Caco-2 (cell line): ENCODE data around the gene DDRGK1. TPM values are rescaled to one million over a fixed set of nuclear protein-coding genes. Genes with fewer than 3 reads are reported as not detected.
A peak's percentile ranks its signal among the peaks of the same experiment; 100 is the strongest.

ENCODE experiments used
- BruUV-seq: library from RNA; stranded (reverse); fragments of 400-500 nt; replicated peaks from 2 replicates; lab custom pipeline; 2021; lab: Mats Ljungman, UMichigan
- CTCF ChIA-PET: fragments of 300-600 bp; sonication (Branson Sonifier 250); formaldehyde crosslinking; loops from one replicate; lab custom pipeline; 2022; ENCODE audit warnings: antibody characterized with exemption; lab: Charles Lee
- POLR2A ChIA-PET: fragments of 300-600 bp; sonication (Branson Sonifier 250); formaldehyde crosslinking; loops from one replicate; lab custom pipeline; 2022; ENCODE audit warnings: antibody characterized with exemption; lab: Charles Lee
- DNase-seq, 2 experiments: peaks; one replicate each; pipeline versions ENCODE4 v3.0.0 to v3.0.0-alpha.2; 2020 to 2022
- H3K27me3 ChIP-seq: replicated peaks from 2 replicates; pipeline ENCODE4 v1.6.0; 2011; ENCODE audit warnings: low read length; ENCODE audit not compliant: control insufficient read depth, insufficient read depth
- H3K36me3 ChIP-seq: 2 replicates; pipeline ENCODE4 v1.5.1; 2011; ENCODE audit warnings: low read length; ENCODE audit not compliant: control insufficient read depth, insufficient read depth
- H3K4me1 ChIP-seq: fragments of 250-450 bp; sonication (Bioruptor Pico); 2 replicates; pipeline ENCODE4 v1.5.1; 2020; ENCODE audit warnings: mild to moderate bottlenecking
- H3K4me3 ChIP-seq: 2 replicates; pipeline ENCODE4 v1.5.1; 2011; ENCODE audit warnings: low read depth, mild to moderate bottlenecking, control low read depth, low read length
- H3K9me3 ChIP-seq: fragments of 250-450 bp; sonication (Bioruptor Pico); 2 replicates; pipeline ENCODE4 v1.5.1; 2020; ENCODE audit warnings: mild to moderate bottlenecking, moderate library complexity
- H3K27ac Mint-ChIP-seq: one replicate; pipeline ENCODE4 v1.8.0; 2022; ENCODE audit warnings: mixed read lengths; ENCODE audit not compliant: unreplicated experiment
- H3K27me3 Mint-ChIP-seq: one replicate; pipeline ENCODE4 v1.8.0; 2022; ENCODE audit warnings: mixed read lengths; ENCODE audit not compliant: insufficient read depth, unreplicated experiment
- H3K36me3 Mint-ChIP-seq: one replicate; pipeline ENCODE4 v1.8.0; 2022; ENCODE audit warnings: mild to moderate bottlenecking, mixed read lengths; ENCODE audit not compliant: insufficient read depth, unreplicated experiment
- H3K4me1 Mint-ChIP-seq: one replicate; pipeline ENCODE4 v1.8.0; 2022; ENCODE audit warnings: low read depth, mixed read lengths; ENCODE audit not compliant: unreplicated experiment
- H3K4me3 Mint-ChIP-seq: one replicate; pipeline ENCODE4 v1.8.0; 2022; ENCODE audit warnings: mild to moderate bottlenecking, moderate library complexity, mixed read lengths; ENCODE audit not compliant: unreplicated experiment
- H3K9me3 Mint-ChIP-seq: one replicate; pipeline ENCODE4 v1.8.0; 2022; ENCODE audit warnings: mixed read lengths; ENCODE audit not compliant: unreplicated experiment
- CTCF ChIP-seq, 2 experiments: fragments of 200-600 bp in 1 of 2; IDR thresholded peaks; 1 replicate in 1 of 2; 2 replicates in 1 of 2; pipeline versions ENCODE4 v1.5.1 to v1.8.0; 2011 to 2022; ENCODE audit warnings: antibody characterized with exemption in 1 of 2, control low read depth in 1 of 2, inconsistent platforms in 1 of 2, low read depth in 1 of 2, low read length in 1 of 2, mild to moderate bottlenecking in 1 of 2, moderate library complexity in 1 of 2; ENCODE audit not compliant: insufficient read depth in 1 of 2, severe bottlenecking in 1 of 2, unreplicated experiment in 1 of 2
- intact Hi-C: fragments of 100-400 bp; cut with micrococcal nuclease; formaldehyde crosslinking; loops from one replicate; pipeline ENCODE4 v1.10.0; 2022; ENCODE audit not compliant: unreplicated experiment
- total RNA-seq: library from RNA; stranded (reverse); gene quantifications from 2 replicates; pipeline ENCODE4 v1.2.3, GENCODE V29; 2022

DDRGK1 gene
- total RNA-seq, 1 experiment from 2014 or later = 84.8 TPM

DNA sequence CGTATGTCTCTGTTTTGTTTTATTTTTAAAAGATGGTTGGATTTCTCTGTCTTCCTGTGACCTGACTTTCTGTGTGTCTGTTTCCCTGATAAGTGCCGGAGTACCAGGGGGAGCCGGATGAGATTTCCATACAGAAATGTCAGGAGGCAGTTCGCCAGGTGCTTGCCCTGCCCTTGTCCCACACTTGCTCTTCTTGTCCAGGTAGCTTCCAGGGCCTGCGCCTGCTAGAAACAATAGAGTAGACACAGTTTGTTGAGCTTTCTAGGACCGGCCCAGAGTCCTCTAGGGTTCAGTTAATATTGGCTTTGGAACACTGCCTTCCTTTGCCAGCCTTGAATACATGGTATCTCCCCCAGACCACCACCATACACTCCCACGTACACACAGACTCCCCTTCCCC lies 8.7 kb upstream of the DDRGK1 start:
- no peaks in the 10 kb centered on the region for H3K9me3 Mint-ChIP-seq
- BruUV-seq = no TSS peak
- CTCF ChIA-PET = no interaction called here

GRCh38 chr20:3210346-3210745 lies 5.9 kb upstream of the DDRGK1 start:
- H3K36me3 Mint-ChIP-seq = peaks cover 22% of the 10 kb centered on the region
- Histone ChIP-seq H3K9me3 (no peaks in the 10 kb centered on the region), H3K27me3 (no peaks in the 10 kb centered on the region), H3K4me3 (peak overlapping the region; percentile 92), H3K36me3 (no peaks in the 10 kb centered on the region; the same call in 1 of the 2 replicates), H3K4me1 (peaks cover 12% of the 10 kb centered on the region)
- H3K9me3 Mint-ChIP-seq = no peaks in the 10 kb centered on the region
- intact Hi-C loops = no loop called here
- BruUV-seq = no TSS peak
- ChIA-PET POLR2A (no interaction called here), CTCF (no interaction called here)
- no peak for DNase-seq
- H3K4me1 Mint-ChIP-seq = no peaks in the 10 kb centered on the region
- H3K4me3 Mint-ChIP-seq = peak overlapping the region; percentile 81
- H3K27ac Mint-ChIP-seq = peak overlapping the region; percentile 74
- H3K27me3 Mint-ChIP-seq = no peaks in the 10 kb centered on the region
- TF ChIP-seq CTCF (IDR thresholded peaks at IDR 0.05; ENCODE audit: insufficient read depth in 1 of 2, low read depth in 1 of 2, low read length in 1 of 2, severe bottlenecking in 1 of 2, unreplicated experiment in 1 of 2) = no peak

More for the DNA sequence above, 8.7 kb upstream of the DDRGK1 start:
- Mint-ChIP-seq H3K27ac (no peak overlapping the region), H3K4me1 (no peaks in the 10 kb centered on the region), H3K4me3 (no peak overlapping the region), H3K36me3 (peaks cover 40% of the 10 kb centered on the region), H3K27me3 (no peaks in the 10 kb centered on the region)
- Histone ChIP-seq H3K27me3 (no peaks in the 10 kb centered on the region), H3K9me3 (no peaks in the 10 kb centered on the region), H3K4me1 (peaks cover 11% of the 10 kb centered on the region), H3K4me3 (no peak overlapping the region), H3K36me3 (peaks cover 1% of the 10 kb centered on the region; the same call in 1 of the 2 replicates)
- TF ChIP-seq CTCF (IDR thresholded peaks at IDR 0.05; ENCODE audit: insufficient read depth in 1 of 2, low read depth in 1 of 2, low read length in 1 of 2, severe bottlenecking in 1 of 2, unreplicated experiment in 1 of 2) = no peak
- intact Hi-C loops = no loop called here
- POLR2A ChIA-PET = no interaction called here
- no peak for DNase-seq

DNA sequence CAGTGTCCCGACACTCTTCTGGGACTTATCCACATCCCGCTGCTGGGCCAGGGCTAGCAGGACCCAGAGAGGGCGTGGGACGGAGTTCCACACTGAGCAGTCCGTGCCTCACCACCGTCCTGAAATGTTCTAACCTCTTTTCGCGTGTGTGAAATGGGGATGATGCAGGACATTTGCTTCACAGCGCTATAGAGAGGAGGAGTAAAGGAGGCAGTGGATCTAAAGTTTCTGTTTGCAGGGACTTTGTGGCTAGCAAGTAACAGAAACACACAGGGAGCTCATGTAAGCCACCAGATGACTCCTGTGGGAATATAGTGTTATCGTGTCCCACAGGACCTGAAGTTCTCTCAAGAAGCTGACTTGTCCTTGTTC lies 5.5 kb upstream of the DDRGK1 start:
- Mint-ChIP-seq H3K27ac (peak overlapping the region; percentile 74), H3K9me3 (no peaks in the 10 kb centered on the region), H3K4me3 (peak overlapping the region; percentile 81), H3K36me3 (peaks cover 18% of the 10 kb centered on the region), H3K27me3 (no peaks in the 10 kb centered on the region), H3K4me1 (no peaks in the 10 kb centered on the region)
- CTCF ChIA-PET = no interaction called here
- POLR2A ChIA-PET = interaction anchor here (1.5 kb wide), 1 partner anchor 13 kb away, joined by 7 read pairs; no protein-coding TSS in a partner anchor
- no TSS peak for BruUV-seq
- DNase-seq = no peak
- no peak for TF ChIP-seq CTCF (IDR thresholded peaks at IDR 0.05; ENCODE audit: insufficient read depth in 1 of 2, low read depth in 1 of 2, low read length in 1 of 2, severe bottlenecking in 1 of 2, unreplicated experiment in 1 of 2)
- no peaks in the 10 kb centered on the region for H3K27me3 ChIP-seq
- intact Hi-C loops = no loop called here
- peaks cover 12% of the 10 kb centered on the region for H3K4me1 ChIP-seq
- no peaks in the 10 kb centered on the region for H3K9me3 ChIP-seq
- peak overlapping the region; percentile 92 for H3K4me3 ChIP-seq
- no peaks in the 10 kb centered on the region; the same call in 1 of the 2 replicates for H3K36me3 ChIP-seq
